ENCODE results near the gene RYR2.

RYR2 gene
- total RNA-seq: 0 to 1.3 (median 0.77) reads per million in 3 donors

GRCh38 chr1:237041795-237042525, at the start of gene RYR2:
Gene RYR2, plus strand, starts transcription at chr1:237042184. Its CDS starts 338 bp downstream, at chr1:237042522.
- no peaks in the 10 kb centered on the region for H3K36me3 ChIP-seq (ENCODE audit: control insufficient read depth, insufficient read depth, low read length)
- H3K27me3 ChIP-seq (replicated peaks; ENCODE audit: control insufficient read depth, insufficient read depth, low read length, poor library complexity, severe bottlenecking): peaks cover 3% of the 10 kb centered on the region
- DNase-seq: no peak
- no peak within 1 kb of the TSS for H3K4me3 ChIP-seq (ENCODE audit: insufficient read depth, low read depth, low read length, poor library complexity, severe bottlenecking)
- H3K27ac ChIP-seq (ENCODE audit: insufficient read depth, low read length, poor library complexity, severe bottlenecking): no peak within 1 kb of the TSS
- H3K9me3 ChIP-seq (ENCODE audit: control insufficient read depth, low read length): no peaks in the 10 kb centered on the region
- H3K4me1 ChIP-seq (ENCODE audit: control insufficient read depth, insufficient read depth, low read length, poor library complexity, severe bottlenecking): no peaks in the 10 kb centered on the region

- H3K9me3 ChIP-seq (ENCODE audit: control insufficient read depth, low read length): no peaks in the 10 kb centered on the region
- no peak for DNase-seq
- H3K4me1 ChIP-seq (ENCODE audit: control insufficient read depth, insufficient read depth, low read length, poor library complexity, severe bottlenecking): no peaks in the 10 kb centered on the region
- H3K27me3 ChIP-seq (replicated peaks; ENCODE audit: control insufficient read depth, insufficient read depth, low read length, poor library complexity, severe bottlenecking): no peaks in the 10 kb centered on the region
- H3K36me3 ChIP-seq (ENCODE audit: control insufficient read depth, insufficient read depth, low read length): no peaks in the 10 kb centered on the region
- no peak overlapping the region for H3K4me3 ChIP-seq (ENCODE audit: insufficient read depth, low read depth, low read length, poor library complexity, severe bottlenecking)
- no peak overlapping the region for H3K27ac ChIP-seq (ENCODE audit: insufficient read depth, low read length, poor library complexity, severe bottlenecking)
Observed at GRCh38 chr1:236992449-236992848, 49.5 kb upstream of the RYR2 start.

- Histone ChIP-seq H3K36me3 (ENCODE audit: control insufficient read depth, insufficient read depth, low read length) (no peaks in the 10 kb centered on the region), H3K27ac (ENCODE audit: insufficient read depth, low read length, poor library complexity, severe bottlenecking) (no peak overlapping the region), H3K9me3 (ENCODE audit: control insufficient read depth, low read length) (no peaks in the 10 kb centered on the region), H3K27me3 (replicated peaks; ENCODE audit: control insufficient read depth, insufficient read depth, low read length, poor library complexity, severe bottlenecking) (no peaks in the 10 kb centered on the region), H3K4me1 (ENCODE audit: control insufficient read depth, insufficient read depth, low read length, poor library complexity, severe bottlenecking) (no peaks in the 10 kb centered on the region), H3K4me3 (ENCODE audit: insufficient read depth, low read depth, low read length, poor library complexity, severe bottlenecking) (no peak overlapping the region)
- no peak for DNase-seq
Observed at GRCh38 chr1:236994450-236994849, 47.5 kb upstream of the RYR2 start.

GRCh38 chr1:236997361-236997760, 44.6 kb upstream of the RYR2 start:
- no peak for DNase-seq
- H3K27ac ChIP-seq (ENCODE audit: insufficient read depth, low read length, poor library complexity, severe bottlenecking): no peak overlapping the region
- no peaks in the 10 kb centered on the region for H3K4me1 ChIP-seq (ENCODE audit: control insufficient read depth, insufficient read depth, low read length, poor library complexity, severe bottlenecking)
- H3K36me3 ChIP-seq (ENCODE audit: control insufficient read depth, insufficient read depth, low read length): no peaks in the 10 kb centered on the region
- no peak overlapping the region for H3K4me3 ChIP-seq (ENCODE audit: insufficient read depth, low read depth, low read length, poor library complexity, severe bottlenecking)
- no peaks in the 10 kb centered on the region for H3K27me3 ChIP-seq (replicated peaks; ENCODE audit: control insufficient read depth, insufficient read depth, low read length, poor library complexity, severe bottlenecking)
- no peaks in the 10 kb centered on the region for H3K9me3 ChIP-seq (ENCODE audit: control insufficient read depth, low read length)

- DNase-seq: no peak
- Histone ChIP-seq H3K4me3 (ENCODE audit: insufficient read depth, low read depth, low read length, poor library complexity, severe bottlenecking) (no peak overlapping the region), H3K27me3 (replicated peaks; ENCODE audit: control insufficient read depth, insufficient read depth, low read length, poor library complexity, severe bottlenecking) (no peaks in the 10 kb centered on the region), H3K27ac (ENCODE audit: insufficient read depth, low read length, poor library complexity, severe bottlenecking) (no peak overlapping the region), H3K9me3 (ENCODE audit: control insufficient read depth, low read length) (no peaks in the 10 kb centered on the region), H3K36me3 (ENCODE audit: control insufficient read depth, insufficient read depth, low read length) (no peaks in the 10 kb centered on the region), H3K4me1 (ENCODE audit: control insufficient read depth, insufficient read depth, low read length, poor library complexity, severe bottlenecking) (no peaks in the 10 kb centered on the region)
Observed at GRCh38 chr1:236997882-236998281, 44.1 kb upstream of the RYR2 start.

GRCh38 chr1:236998546-236998945, 43.4 kb upstream of the RYR2 start:
- H3K9me3 ChIP-seq (ENCODE audit: control insufficient read depth, low read length): no peaks in the 10 kb centered on the region
- no peaks in the 10 kb centered on the region for H3K36me3 ChIP-seq (ENCODE audit: control insufficient read depth, insufficient read depth, low read length)
- H3K27me3 ChIP-seq (replicated peaks; ENCODE audit: control insufficient read depth, insufficient read depth, low read length, poor library complexity, severe bottlenecking): no peaks in the 10 kb centered on the region

GRCh38 chr1:237000191-237000590, 41.8 kb upstream of the RYR2 start:
- Histone ChIP-seq H3K27ac (ENCODE audit: insufficient read depth, low read length, poor library complexity, severe bottlenecking) (no peak overlapping the region), H3K9me3 (ENCODE audit: control insufficient read depth, low read length) (no peaks in the 10 kb centered on the region), H3K4me3 (ENCODE audit: insufficient read depth, low read depth, low read length, poor library complexity, severe bottlenecking) (no peak overlapping the region), H3K36me3 (ENCODE audit: control insufficient read depth, insufficient read depth, low read length) (no peaks in the 10 kb centered on the region), H3K27me3 (replicated peaks; ENCODE audit: control insufficient read depth, insufficient read depth, low read length, poor library complexity, severe bottlenecking) (no peaks in the 10 kb centered on the region), H3K4me1 (ENCODE audit: control insufficient read depth, insufficient read depth, low read length, poor library complexity, severe bottlenecking) (no peaks in the 10 kb centered on the region)
- no peak for DNase-seq

More at GRCh38 chr1:236998546-236998945, 43.4 kb upstream of the RYR2 start:
- no peak for DNase-seq
- Histone ChIP-seq H3K27ac (ENCODE audit: insufficient read depth, low read length, poor library complexity, severe bottlenecking) (no peak overlapping the region), H3K4me1 (ENCODE audit: control insufficient read depth, insufficient read depth, low read length, poor library complexity, severe bottlenecking) (no peaks in the 10 kb centered on the region), H3K4me3 (ENCODE audit: insufficient read depth, low read depth, low read length, poor library complexity, severe bottlenecking) (no peak overlapping the region)

GRCh38 chr1:237003516-237003915, 38.5 kb upstream of the RYR2 start:
- Histone ChIP-seq H3K27me3 (replicated peaks; ENCODE audit: control insufficient read depth, insufficient read depth, low read length, poor library complexity, severe bottlenecking) (no peaks in the 10 kb centered on the region), H3K36me3 (ENCODE audit: control insufficient read depth, insufficient read depth, low read length) (no peaks in the 10 kb centered on the region), H3K4me1 (ENCODE audit: control insufficient read depth, insufficient read depth, low read length, poor library complexity, severe bottlenecking) (no peaks in the 10 kb centered on the region), H3K27ac (ENCODE audit: insufficient read depth, low read length, poor library complexity, severe bottlenecking) (no peak overlapping the region), H3K4me3 (ENCODE audit: insufficient read depth, low read depth, low read length, poor library complexity, severe bottlenecking) (no peak overlapping the region), H3K9me3 (ENCODE audit: control insufficient read depth, low read length) (no peaks in the 10 kb centered on the region)
- no peak for DNase-seq

GRCh38 chr1:237004116-237004515, 37.9 kb upstream of the RYR2 start, which contains the start of gene MT1HL1:
Gene MT1HL1, minus strand, starts transcription at chr1:237004441. Its CDS starts 69 bp downstream, at chr1:237004372.
- H3K36me3 ChIP-seq (ENCODE audit: control insufficient read depth, insufficient read depth, low read length): no peaks in the 10 kb centered on the region
- no peak within 1 kb of the TSS for H3K27ac ChIP-seq (ENCODE audit: insufficient read depth, low read length, poor library complexity, severe bottlenecking)
- no peaks in the 10 kb centered on the region for H3K9me3 ChIP-seq (ENCODE audit: control insufficient read depth, low read length)
- DNase-seq: no peak
- H3K27me3 ChIP-seq (replicated peaks; ENCODE audit: control insufficient read depth, insufficient read depth, low read length, poor library complexity, severe bottlenecking): no peaks in the 10 kb centered on the region
- H3K4me1 ChIP-seq (ENCODE audit: control insufficient read depth, insufficient read depth, low read length, poor library complexity, severe bottlenecking): no peaks in the 10 kb centered on the region
- no peak within 1 kb of the TSS for H3K4me3 ChIP-seq (ENCODE audit: insufficient read depth, low read depth, low read length, poor library complexity, severe bottlenecking)

GRCh38 chr1:237005674-237006073, 36.3 kb upstream of the RYR2 start:
- Histone ChIP-seq H3K9me3 (ENCODE audit: control insufficient read depth, low read length) (no peaks in the 10 kb centered on the region), H3K4me1 (ENCODE audit: control insufficient read depth, insufficient read depth, low read length, poor library complexity, severe bottlenecking) (no peaks in the 10 kb centered on the region), H3K4me3 (ENCODE audit: insufficient read depth, low read depth, low read length, poor library complexity, severe bottlenecking) (no peak overlapping the region), H3K27ac (ENCODE audit: insufficient read depth, low read length, poor library complexity, severe bottlenecking) (no peak overlapping the region), H3K27me3 (replicated peaks; ENCODE audit: control insufficient read depth, insufficient read depth, low read length, poor library complexity, severe bottlenecking) (no peaks in the 10 kb centered on the region), H3K36me3 (ENCODE audit: control insufficient read depth, insufficient read depth, low read length) (no peaks in the 10 kb centered on the region)
- DNase-seq: no peak
